Thyroid gland (tissue), 4 donors: ENCODE results near the gene SAMD14. TPM values are rescaled to one million over a fixed set of nuclear protein-coding genes. Genes with fewer than 3 reads are reported as not detected.

Experiments used
- DNase-seq, 2 donors: peaks; one replicate each; pipeline ENCODE4 v3.0.0-alpha.2; 2019
- H3K27ac ChIP-seq, 3 donors: fragments of 200-600 bp; sonication (generic); 1 replicate in 2 of 3; 2 replicates in 1 of 3; pipeline ENCODE4 v1.5.1; 2016 to 2019; ENCODE audit warnings: mild to moderate bottlenecking in 1 of 3, moderate library complexity in 1 of 3
- H3K27me3 ChIP-seq: fragments of 200-600 bp; sonication (generic); one replicate; pipeline ENCODE4 v1.5.1; 2019
- H3K36me3 ChIP-seq, 2 donors: fragments of 200-600 bp; sonication (generic); one replicate each; pipeline ENCODE4 v1.5.1; 2016 to 2019
- H3K4me1 ChIP-seq, 2 donors: fragments of 200-600 bp; sonication (generic); one replicate each; pipeline ENCODE4 v1.5.1; 2017 to 2019
- H3K4me3 ChIP-seq, 3 donors: fragments of 200-600 bp; sonication (generic); replicated peaks in 1 of 3; 1 replicate in 2 of 3; 2 replicates in 1 of 3; pipeline ENCODE4 v1.5.1; 2016; ENCODE audit warnings: mild to moderate bottlenecking in 1 of 3
- H3K9me3 ChIP-seq: fragments of 200-600 bp; sonication (generic); one replicate; pipeline ENCODE4 v1.5.1; 2017
- POLR2A ChIP-seq, 2 donors: fragments of 450-650 bp; IDR thresholded peaks; one replicate each; pipeline ENCODE4 v1.6.1; 2017; ENCODE audit warnings: antibody characterized with exemption in 2 of 2, mild to moderate bottlenecking in 2 of 2, moderate library complexity in 1 of 2
- WGBS, 2 donors: methylation state at CpG; one replicate each; pipeline ENCODE4 v1.1.5; 2017; 5-methylcytosine and 5-hydroxymethylcytosine counted together
- intact Hi-C: fragments of 100-400 bp; cut with DNase I; formaldehyde crosslinking; loops from one replicate; pipeline ENCODE4 v1.15.1; 2023
- total RNA-seq, 4 donors: library from RNA; depleted of rRNA; stranded (reverse); fragments of >200 nt; gene quantifications; one replicate each; pipeline ENCODE4 v1.2.3, GENCODE V29; 2016
- TF ChIP-seq, protein P1 (sequence below), 6 experiments: fragments of 200-600 bp in 3 of 6; fragments of 450-650 bp in 3 of 6; sonication (generic) in 3 of 6; IDR thresholded peaks; one replicate each; pipeline ENCODE4 v1.5.1; 2016 to 2019; ENCODE audit warnings: antibody characterized with exemption in 6 of 6, mild to moderate bottlenecking in 2 of 6, inconsistent platforms in 1 of 6, moderate library complexity in 1 of 6

The SAMD14 gene
- total RNA-seq, 4 donors from 2014 or later, result 0.24 to 0.81 (median 0.58) TPM

- Histone ChIP-seq H3K9me3 (no peaks in the 10 kb centered on the region), H3K27me3 (no peaks in the 10 kb centered on the region), H3K4me3 (peak within 1 kb of the TSS; percentile 57 to 100 (median 93)), H3K36me3 (peaks cover 8 to 15% of the 10 kb centered on the region in 2 donors), H3K27ac (peak within 1 kb of the TSS; percentile 76 to 83 (median 82)), H3K4me1 (peaks cover 16 to 29% of the 10 kb centered on the region in 2 donors)
- DNase-seq, result peak; percentile 97 to 98
- TF ChIP-seq, protein P1, sequence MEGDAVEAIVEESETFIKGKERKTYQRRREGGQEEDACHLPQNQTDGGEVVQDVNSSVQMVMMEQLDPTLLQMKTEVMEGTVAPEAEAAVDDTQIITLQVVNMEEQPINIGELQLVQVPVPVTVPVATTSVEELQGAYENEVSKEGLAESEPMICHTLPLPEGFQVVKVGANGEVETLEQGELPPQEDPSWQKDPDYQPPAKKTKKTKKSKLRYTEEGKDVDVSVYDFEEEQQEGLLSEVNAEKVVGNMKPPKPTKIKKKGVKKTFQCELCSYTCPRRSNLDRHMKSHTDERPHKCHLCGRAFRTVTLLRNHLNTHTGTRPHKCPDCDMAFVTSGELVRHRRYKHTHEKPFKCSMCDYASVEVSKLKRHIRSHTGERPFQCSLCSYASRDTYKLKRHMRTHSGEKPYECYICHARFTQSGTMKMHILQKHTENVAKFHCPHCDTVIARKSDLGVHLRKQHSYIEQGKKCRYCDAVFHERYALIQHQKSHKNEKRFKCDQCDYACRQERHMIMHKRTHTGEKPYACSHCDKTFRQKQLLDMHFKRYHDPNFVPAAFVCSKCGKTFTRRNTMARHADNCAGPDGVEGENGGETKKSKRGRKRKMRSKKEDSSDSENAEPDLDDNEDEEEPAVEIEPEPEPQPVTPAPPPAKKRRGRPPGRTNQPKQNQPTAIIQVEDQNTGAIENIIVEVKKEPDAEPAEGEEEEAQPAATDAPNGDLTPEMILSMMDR (IDR thresholded peaks at IDR 0.05), result peak in 1 of 6 experiments; percentile 28
- TF ChIP-seq POLR2A (IDR thresholded peaks at IDR 0.05), result peak in 1 of 2 donors; percentile 84
- WGBS, 2 donors, result 1 to 2% methylated on average over 48 to 54 of the region's 68 CpGs
- intact Hi-C loops, result loop anchor here (5.0 kb wide), 1 partner anchor 67 kb away; no protein-coding TSS in a partner anchor
Measured at GRCh38 chr17:50094753-50095619, 35.0 kb downstream of the SAMD14 start, which contains the start of gene PDK2. TSS of gene PDK2 (plus strand) at chr17:50095351. CDS start at chr17:50095436, 85 bp downstream.

- intact Hi-C loops, result no loop called here
- Histone ChIP-seq H3K4me1 (peaks cover 16 to 29% of the 10 kb centered on the region in 2 donors), H3K27me3 (no peaks in the 10 kb centered on the region), H3K4me3 (peak overlapping the region in 2 of 3 donors; percentile 9 to 100), H3K36me3 (peaks cover 15 to 18% of the 10 kb centered on the region in 2 donors), H3K9me3 (no peaks in the 10 kb centered on the region), H3K27ac (peak overlapping the region in 2 of 3 donors; percentile 66 to 83)
- DNase-seq, result peak; percentile 90 to 92
- TF ChIP-seq, protein P1 (IDR thresholded peaks at IDR 0.05), result peak; percentile 80 to 91 (median 86)
- TF ChIP-seq POLR2A (IDR thresholded peaks at IDR 0.05), result peak in 1 of 2 donors; percentile 12
- 0 to 1% methylated on average over 13 to 21 of the region's 21 CpGs for WGBS, 2 donors
Measured at GRCh38 chr17:50094243-50094752, 35.7 kb downstream of the SAMD14 start.

- no peak for DNase-seq
- H3K27ac ChIP-seq, result peak overlapping the region in 2 of 3 donors; percentile 17 to 83
- H3K4me1 ChIP-seq, result peaks cover 16 to 29% of the 10 kb centered on the region in 2 donors
- TF ChIP-seq POLR2A (IDR thresholded peaks at IDR 0.05), result no peak
- no peaks in the 10 kb centered on the region for H3K27me3 ChIP-seq
- H3K36me3 ChIP-seq, result peaks cover 17 to 20% of the 10 kb centered on the region in 2 donors
- 19 to 31% methylated on average over 3 of the region's 3 CpGs for WGBS, 2 donors
- no peak overlapping the region for H3K4me3 ChIP-seq
- no peaks in the 10 kb centered on the region for H3K9me3 ChIP-seq
- intact Hi-C loops, result no loop called here
Measured at GRCh38 chr17:50093807-50094206, 36.2 kb downstream of the SAMD14 start.

- TF ChIP-seq, protein P1 (IDR thresholded peaks at IDR 0.05), result no peak
- no peak for TF ChIP-seq POLR2A (IDR thresholded peaks at IDR 0.05)
- no peak overlapping the region for H3K4me3 ChIP-seq
- peaks cover 16 to 29% of the 10 kb centered on the region in 2 donors for H3K4me1 ChIP-seq
- H3K36me3 ChIP-seq, result peaks cover 15 to 22% of the 10 kb centered on the region in 2 donors
- intact Hi-C loops, result no loop called here
- no peaks in the 10 kb centered on the region for H3K9me3 ChIP-seq
- H3K27me3 ChIP-seq, result no peaks in the 10 kb centered on the region
- H3K27ac ChIP-seq, result peak overlapping the region in 1 of 3 donors; percentile 17
- no peak for DNase-seq
- WGBS, 2 donors, result 88 to 89% methylated on average over 3 of the region's 3 CpGs
Measured at GRCh38 chr17:50093246-50093645, 36.7 kb downstream of the SAMD14 start.

- TF ChIP-seq, protein P1 (IDR thresholded peaks at IDR 0.05), result no peak
- no peak for TF ChIP-seq POLR2A (IDR thresholded peaks at IDR 0.05)
- WGBS, 2 donors, result 62 to 78% methylated on average over 2 of the region's 2 CpGs
- Histone ChIP-seq H3K4me3 (no peak overlapping the region), H3K4me1 (peaks cover 16 to 28% of the 10 kb centered on the region in 2 donors), H3K9me3 (no peaks in the 10 kb centered on the region), H3K36me3 (peaks cover 11 to 27% of the 10 kb centered on the region in 2 donors), H3K27ac (no peak overlapping the region), H3K27me3 (no peaks in the 10 kb centered on the region)
- no peak for DNase-seq
- intact Hi-C loops, result no loop called here
Measured at GRCh38 chr17:50091918-50092285, 38.1 kb downstream of the SAMD14 start.
